Measurements from ENCODE around the gene UBXN1.

GRCh38 chr11:62656796-62657429 lies 22.0 kb downstream of the UBXN1 start:
- TF ChIP-seq CTCF (IDR thresholded peaks at IDR 0.05; ENCODE audit: low read depth, low read length, poor library complexity, severe bottlenecking), result no peak
- no peak for TF ChIP-seq EZH2phosphoT487 (IDR thresholded peaks at IDR 0.05; ENCODE audit: borderline replicate concordance, low read length)

Data from DOHH2 (cell line).